Liver (tissue), 3 donors: ENCODE measurements around the gene TRAPPC10.

Experiments used
- JUND ChIP-seq, 2 donors: IDR thresholded peaks; 2 replicates each; pipeline ENCODE4 v1.6.1; 2016; ENCODE audit warnings: antibody characterized with exemption in 2 of 2
- RAD21 ChIP-seq, 2 donors: IDR thresholded peaks; 2 replicates each; pipeline ENCODE4 v1.6.1; 2016; ENCODE audit warnings: antibody characterized with exemption in 2 of 2, mild to moderate bottlenecking in 2 of 2
- SP1 ChIP-seq: IDR thresholded peaks from 2 replicates; pipeline ENCODE4 v1.6.1; 2018; ENCODE audit warnings: antibody characterized with exemption, mild to moderate bottlenecking
- TF ChIP-seq, protein P1 (sequence below): fragments of 150-350 bp; IDR thresholded peaks from 2 replicates; pipeline ENCODE4 v1.5.1; 2017; ENCODE audit warnings: improper control_type of control experiment, low read depth, low read length; ENCODE audit not compliant: missing input control
- donor health status: healthy.
- donor health status: healthy.

DNA sequence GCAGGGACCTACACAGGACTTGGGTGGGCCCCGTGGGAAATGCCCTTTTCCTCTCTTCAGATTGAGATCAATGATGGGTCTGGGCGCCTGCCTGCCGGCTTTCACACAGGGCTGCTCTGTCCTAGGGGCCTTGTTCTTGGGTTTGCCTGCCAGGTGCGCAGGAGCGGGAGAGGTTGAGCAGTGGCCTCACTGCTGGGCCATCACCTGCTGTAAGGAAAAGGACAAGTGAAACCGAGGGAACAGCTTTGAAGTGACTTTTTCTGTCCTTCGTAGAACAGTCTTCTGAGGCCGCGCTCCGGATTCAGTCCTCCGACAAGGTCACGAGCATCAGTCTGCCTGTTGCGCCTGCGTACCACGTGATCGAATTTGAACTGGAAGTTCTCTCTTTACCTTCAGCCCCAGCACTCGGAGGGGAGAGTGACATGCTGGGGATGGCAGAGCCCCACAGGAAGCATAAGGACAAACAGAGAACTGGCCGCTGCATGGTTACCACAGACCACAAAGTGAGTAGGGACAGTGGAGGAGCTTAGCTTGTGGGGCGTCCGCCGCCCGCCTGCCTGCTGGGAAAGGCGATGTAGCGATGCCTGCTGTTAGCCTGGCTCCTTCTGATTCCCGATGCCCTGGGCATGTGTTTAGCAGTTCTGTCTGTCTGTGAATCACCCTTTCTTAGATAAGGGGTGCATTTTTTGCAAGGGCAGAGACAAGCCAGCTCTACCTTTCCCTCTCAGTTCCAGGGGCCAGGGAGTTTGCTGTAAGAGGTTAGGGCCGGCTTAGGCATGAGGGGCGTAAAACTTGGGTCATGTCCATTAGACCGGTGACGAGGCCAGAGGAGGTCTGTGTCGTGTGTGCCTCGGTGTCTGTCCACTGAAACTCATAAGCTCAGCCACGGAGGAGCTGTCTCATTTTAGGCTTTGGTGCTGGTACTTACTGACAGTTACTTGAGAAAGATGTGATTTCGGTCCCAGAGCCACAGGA lies 75.6 kb downstream of the TRAPPC10 start:
- TF ChIP-seq, protein P1, sequence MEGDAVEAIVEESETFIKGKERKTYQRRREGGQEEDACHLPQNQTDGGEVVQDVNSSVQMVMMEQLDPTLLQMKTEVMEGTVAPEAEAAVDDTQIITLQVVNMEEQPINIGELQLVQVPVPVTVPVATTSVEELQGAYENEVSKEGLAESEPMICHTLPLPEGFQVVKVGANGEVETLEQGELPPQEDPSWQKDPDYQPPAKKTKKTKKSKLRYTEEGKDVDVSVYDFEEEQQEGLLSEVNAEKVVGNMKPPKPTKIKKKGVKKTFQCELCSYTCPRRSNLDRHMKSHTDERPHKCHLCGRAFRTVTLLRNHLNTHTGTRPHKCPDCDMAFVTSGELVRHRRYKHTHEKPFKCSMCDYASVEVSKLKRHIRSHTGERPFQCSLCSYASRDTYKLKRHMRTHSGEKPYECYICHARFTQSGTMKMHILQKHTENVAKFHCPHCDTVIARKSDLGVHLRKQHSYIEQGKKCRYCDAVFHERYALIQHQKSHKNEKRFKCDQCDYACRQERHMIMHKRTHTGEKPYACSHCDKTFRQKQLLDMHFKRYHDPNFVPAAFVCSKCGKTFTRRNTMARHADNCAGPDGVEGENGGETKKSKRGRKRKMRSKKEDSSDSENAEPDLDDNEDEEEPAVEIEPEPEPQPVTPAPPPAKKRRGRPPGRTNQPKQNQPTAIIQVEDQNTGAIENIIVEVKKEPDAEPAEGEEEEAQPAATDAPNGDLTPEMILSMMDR: no peak
- TF ChIP-seq JUND (IDR thresholded peaks at IDR 0.05) (no peak), RAD21 (IDR thresholded peaks at IDR 0.05) (no peak), SP1 (no peak)
